ENCODE results near the gene EDRF1. TPM values are rescaled to one million over a fixed set of nuclear protein-coding genes. Genes with fewer than 3 reads are reported as not detected.
"Not testable (repeated sequence)": the region's sequence is repeated elsewhere in the genome, so short reads cannot be mapped to it uniquely, and the experiment has no call there.

EDRF1 gene
- total and polyA plus RNA-seq, 3 experiments from 2014 or later, result 13.1 to 33.5 (median 32.5) TPM

GRCh38 chr10:125689955-125690569, 29.4 kb upstream of the EDRF1 start:
- CTCF ChIA-PET, result no interaction called here
- Histone ChIP-seq H3K27ac (ENCODE audit: low read depth, low read length) (no peak overlapping the region), H3K27me3 (ENCODE audit: insufficient read depth, low read length, poor library complexity, severe bottlenecking) (peaks cover 3% of the 10 kb centered on the region), H3K36me3 (ENCODE audit: insufficient read depth, low read length) (no peaks in the 10 kb centered on the region), H3K9me3 (ENCODE audit: low read length) (no peaks in the 10 kb centered on the region), H3K4me3 (ENCODE audit: low read length) (no peak overlapping the region), H3K4me1 (ENCODE audit: insufficient read depth, low read length) (no peaks in the 10 kb centered on the region)
- no peak for DNase-seq
- H3K36me3 Mint-ChIP-seq, result no peaks in the 10 kb centered on the region
- H3K4me3 Mint-ChIP-seq, result no peak overlapping the region
- POLR2A ChIA-PET, result no interaction called here
- peaks cover 0 to 50% of the 10 kb centered on the region in 2 donors for H3K27me3 Mint-ChIP-seq
- no peak overlapping the region for H3K27ac Mint-ChIP-seq
- peaks cover 0 to 11% (median 10%) of the 10 kb centered on the region in 3 donors for H3K4me1 Mint-ChIP-seq
- no peaks in the 10 kb centered on the region for H3K9me3 Mint-ChIP-seq

DNA sequence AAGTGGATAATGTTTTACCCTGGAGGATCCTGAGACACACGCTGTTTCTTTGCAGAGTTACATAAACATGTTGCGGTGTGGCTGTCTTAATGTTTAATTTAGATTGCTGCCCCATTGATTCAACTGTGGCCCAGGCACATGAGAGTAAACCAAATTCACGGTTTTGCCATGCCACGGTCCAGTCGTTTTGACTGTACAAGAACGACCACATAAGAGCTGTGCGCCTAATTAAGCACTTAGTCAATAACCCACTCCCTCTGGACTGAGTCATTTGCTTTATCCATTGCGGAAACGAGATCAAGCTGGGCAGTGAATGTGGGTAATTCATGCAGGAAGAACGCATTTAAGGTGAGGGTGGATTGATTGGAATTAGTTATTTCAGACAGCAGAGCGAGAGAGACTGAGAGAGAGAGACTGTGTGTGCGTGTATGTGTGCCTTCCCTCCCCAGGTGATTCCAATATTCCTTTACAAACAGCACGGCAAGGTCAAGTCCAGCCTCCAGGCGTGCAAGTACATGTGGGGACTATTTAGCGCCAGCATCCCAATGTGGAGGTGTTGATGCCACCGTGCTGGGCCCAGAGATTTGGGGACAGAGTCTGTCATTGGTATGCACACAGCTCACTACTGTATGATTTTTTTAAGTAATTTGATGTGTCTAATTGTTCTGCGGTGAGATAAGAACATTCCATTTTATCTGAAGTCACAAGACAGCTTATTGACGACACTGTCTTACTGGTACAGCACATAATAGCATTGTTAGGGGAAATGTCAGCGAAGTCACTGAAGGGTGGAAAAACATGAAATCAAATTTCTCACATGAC, 28.1 kb upstream of the EDRF1 start:
- no peak overlapping the region for H3K4me3 ChIP-seq (ENCODE audit: low read length)
- Mint-ChIP-seq H3K27me3 (peaks cover 0 to 53% of the 10 kb centered on the region in 2 donors), H3K36me3 (no peaks in the 10 kb centered on the region), H3K4me3 (no peak overlapping the region), H3K9me3 (no peaks in the 10 kb centered on the region), H3K27ac (no peak overlapping the region), H3K4me1 (peaks cover 0 to 11% (median 10%) of the 10 kb centered on the region in 3 donors)
- H3K4me1 ChIP-seq (ENCODE audit: insufficient read depth, low read length), result no peaks in the 10 kb centered on the region
- H3K36me3 ChIP-seq (ENCODE audit: insufficient read depth, low read length), result no peaks in the 10 kb centered on the region
- H3K9me3 ChIP-seq (ENCODE audit: low read length), result no peaks in the 10 kb centered on the region
- CTCF ChIA-PET, result interaction anchor here (0.9 kb wide), 1 partner anchor 16 kb away, joined by 3 read pairs; no protein-coding TSS in a partner anchor
- POLR2A ChIA-PET, result no interaction called here
- H3K27ac ChIP-seq (ENCODE audit: low read depth, low read length), result no peak overlapping the region
- H3K27me3 ChIP-seq (ENCODE audit: insufficient read depth, low read length, poor library complexity, severe bottlenecking), result peaks cover 3% of the 10 kb centered on the region
- no peak for DNase-seq

GRCh38 chr10:125692196-125692595, 27.3 kb upstream of the EDRF1 start:
- no peaks in the 10 kb centered on the region for H3K36me3 Mint-ChIP-seq
- H3K9me3 ChIP-seq (ENCODE audit: low read length), result no peaks in the 10 kb centered on the region
- no peak overlapping the region for H3K27ac ChIP-seq (ENCODE audit: low read depth, low read length)
- peaks cover 0 to 54% of the 10 kb centered on the region in 2 donors for H3K27me3 Mint-ChIP-seq
- ChIA-PET CTCF (no interaction called here), POLR2A (no interaction called here)
- no peaks in the 10 kb centered on the region for H3K36me3 ChIP-seq (ENCODE audit: insufficient read depth, low read length)
- DNase-seq, result no peak
- no peaks in the 10 kb centered on the region for H3K4me1 ChIP-seq (ENCODE audit: insufficient read depth, low read length)
- H3K4me3 Mint-ChIP-seq, result no peak overlapping the region
- peaks cover 3% of the 10 kb centered on the region for H3K27me3 ChIP-seq (ENCODE audit: insufficient read depth, low read length, poor library complexity, severe bottlenecking)
- no peak overlapping the region for H3K27ac Mint-ChIP-seq
- H3K4me1 Mint-ChIP-seq, result peaks cover 0 to 11% (median 10%) of the 10 kb centered on the region in 3 donors
- no peaks in the 10 kb centered on the region for H3K9me3 Mint-ChIP-seq
- no peak overlapping the region for H3K4me3 ChIP-seq (ENCODE audit: low read length)

DNA sequence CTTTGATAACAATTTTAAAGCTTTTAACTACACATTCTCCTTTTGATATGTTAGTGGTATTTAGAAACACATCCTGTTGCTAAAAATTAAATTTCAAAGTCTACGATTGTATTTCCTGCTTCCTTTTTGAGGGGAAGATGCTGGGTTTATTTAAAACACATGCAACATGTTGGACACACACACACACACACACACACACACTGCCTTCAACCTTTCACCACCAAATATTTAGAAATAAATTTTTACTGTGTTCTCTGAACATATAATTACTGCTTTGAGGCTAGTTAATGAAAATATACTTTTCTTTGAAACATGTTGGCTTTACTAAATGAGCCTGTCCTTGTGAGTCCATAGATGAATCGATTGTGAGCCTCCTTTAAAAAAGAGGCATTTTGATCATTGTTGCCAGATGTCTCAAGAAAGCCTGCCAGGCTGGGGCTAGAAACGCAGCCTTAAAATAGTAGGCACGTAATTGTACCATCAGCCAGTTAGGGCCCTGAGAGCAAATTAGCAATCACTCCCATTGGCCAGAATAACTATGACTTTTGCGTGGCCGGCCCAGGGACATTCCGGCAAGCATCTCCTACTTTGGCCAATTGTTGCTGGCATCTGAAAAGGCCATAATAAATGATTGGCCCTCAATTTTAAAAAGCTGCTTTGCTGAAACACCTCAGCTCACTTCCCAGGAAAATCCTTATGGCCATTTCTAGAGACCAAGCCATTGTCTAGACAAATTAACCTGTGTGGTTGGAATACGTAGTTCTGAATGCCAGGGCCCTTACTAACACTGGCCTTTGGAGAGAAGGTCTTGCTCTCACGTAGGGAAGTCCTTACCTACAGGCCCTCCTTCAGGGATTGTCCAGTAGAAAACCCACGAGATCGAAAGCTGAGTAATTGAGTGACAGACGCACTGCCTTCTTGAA, 26.6 kb upstream of the EDRF1 start:
- ChIA-PET CTCF (no interaction called here), POLR2A (no interaction called here)
- Histone ChIP-seq H3K4me1 (ENCODE audit: insufficient read depth, low read length) (no peaks in the 10 kb centered on the region), H3K27ac (ENCODE audit: low read depth, low read length) (no peak overlapping the region), H3K27me3 (ENCODE audit: insufficient read depth, low read length, poor library complexity, severe bottlenecking) (peaks cover 3% of the 10 kb centered on the region), H3K9me3 (ENCODE audit: low read length) (no peaks in the 10 kb centered on the region), H3K4me3 (ENCODE audit: low read length) (no peak overlapping the region), H3K36me3 (ENCODE audit: insufficient read depth, low read length) (no peaks in the 10 kb centered on the region)
- H3K36me3 Mint-ChIP-seq, result no peaks in the 10 kb centered on the region
- no peak overlapping the region for H3K4me3 Mint-ChIP-seq
- H3K27me3 Mint-ChIP-seq, result peaks cover 2 to 54% of the 10 kb centered on the region in 2 donors
- DNase-seq, result no peak
- H3K9me3 Mint-ChIP-seq, result no peaks in the 10 kb centered on the region
- H3K4me1 Mint-ChIP-seq, result peaks cover 0 to 11% (median 10%) of the 10 kb centered on the region in 3 donors
- H3K27ac Mint-ChIP-seq, result no peak overlapping the region

GRCh38 chr10:125693524-125693847, 26.0 kb upstream of the EDRF1 start:
- Mint-ChIP-seq H3K36me3 (no peaks in the 10 kb centered on the region), H3K27ac (no peak overlapping the region), H3K4me3 (no peak overlapping the region), H3K27me3 (peaks cover 2 to 54% of the 10 kb centered on the region in 2 donors), H3K9me3 (no peaks in the 10 kb centered on the region), H3K4me1 (peaks cover 0 to 11% (median 10%) of the 10 kb centered on the region in 3 donors)
- Histone ChIP-seq H3K27ac (ENCODE audit: low read depth, low read length) (no peak overlapping the region), H3K4me1 (ENCODE audit: insufficient read depth, low read length) (no peaks in the 10 kb centered on the region), H3K4me3 (ENCODE audit: low read length) (no peak overlapping the region), H3K9me3 (ENCODE audit: low read length) (no peaks in the 10 kb centered on the region), H3K27me3 (ENCODE audit: insufficient read depth, low read length, poor library complexity, severe bottlenecking) (peaks cover 3% of the 10 kb centered on the region), H3K36me3 (ENCODE audit: insufficient read depth, low read length) (no peaks in the 10 kb centered on the region)
- ChIA-PET POLR2A (no interaction called here), CTCF (no interaction called here)
- DNase-seq, result no peak

DNA sequence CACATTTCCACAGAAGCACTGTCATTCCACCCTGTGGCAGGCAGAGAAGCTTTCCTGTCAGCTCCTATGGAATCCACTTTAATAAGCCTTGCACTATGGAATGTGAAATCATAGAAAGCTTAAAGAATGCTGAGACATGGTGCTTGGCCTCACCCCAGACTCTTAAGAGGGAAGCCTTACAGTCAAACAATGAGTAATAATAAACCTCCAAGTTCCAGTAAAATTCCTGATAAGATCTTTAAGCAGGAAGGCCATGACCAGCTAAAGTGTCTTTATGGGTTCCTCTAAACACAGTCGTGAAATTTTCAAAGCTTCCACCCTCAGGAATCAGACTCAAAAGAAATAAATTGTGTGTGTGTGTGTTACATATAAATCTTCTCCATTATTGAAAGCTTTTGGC, 24.6 kb upstream of the EDRF1 start:
- ChIA-PET CTCF (no interaction called here), POLR2A (no interaction called here)
- no peaks in the 10 kb centered on the region for H3K9me3 ChIP-seq (ENCODE audit: low read length)
- no peaks in the 10 kb centered on the region for H3K9me3 Mint-ChIP-seq
- H3K4me3 ChIP-seq (ENCODE audit: low read length), result no peak overlapping the region
- H3K27ac ChIP-seq (ENCODE audit: low read depth, low read length), result no peak overlapping the region
- H3K4me3 Mint-ChIP-seq, result no peak overlapping the region
- peaks cover 3% of the 10 kb centered on the region for H3K27me3 ChIP-seq (ENCODE audit: insufficient read depth, low read length, poor library complexity, severe bottlenecking)
- peaks cover 2 to 45% of the 10 kb centered on the region in 2 donors for H3K27me3 Mint-ChIP-seq
- H3K36me3 ChIP-seq (ENCODE audit: insufficient read depth, low read length), result no peaks in the 10 kb centered on the region
- H3K36me3 Mint-ChIP-seq, result no peaks in the 10 kb centered on the region
- no peak overlapping the region for H3K27ac Mint-ChIP-seq
- no peaks in the 10 kb centered on the region for H3K4me1 ChIP-seq (ENCODE audit: insufficient read depth, low read length)
- peaks cover 0 to 11% (median 10%) of the 10 kb centered on the region in 3 donors for H3K4me1 Mint-ChIP-seq
- no peak for DNase-seq

- POLR2A ChIA-PET; H3K9me3 ChIP-seq (ENCODE audit: low read length); H3K4me1 ChIP-seq (ENCODE audit: insufficient read depth, low read length); H3K36me3 Mint-ChIP-seq; H3K4me3 Mint-ChIP-seq; H3K27ac ChIP-seq (ENCODE audit: low read depth, low read length); DNase-seq; H3K4me3 ChIP-seq (ENCODE audit: low read length); H3K9me3 Mint-ChIP-seq; H3K27ac Mint-ChIP-seq; H3K27me3 ChIP-seq (ENCODE audit: insufficient read depth, low read length, poor library complexity, severe bottlenecking); CTCF ChIA-PET; H3K36me3 ChIP-seq (ENCODE audit: insufficient read depth, low read length): not testable (repeated sequence)
- Mint-ChIP-seq H3K4me1 (peaks cover 0 to 11% (median 10%) of the 10 kb centered on the region in 3 donors), H3K27me3 (peaks cover 2 to 29% of the 10 kb centered on the region in 2 donors)
Observed at GRCh38 chr10:125696884-125697283, 22.6 kb upstream of the EDRF1 start.

- Histone ChIP-seq H3K4me3 (ENCODE audit: low read length) (no peak overlapping the region), H3K9me3 (ENCODE audit: low read length) (no peaks in the 10 kb centered on the region), H3K4me1 (ENCODE audit: insufficient read depth, low read length) (no peaks in the 10 kb centered on the region), H3K36me3 (ENCODE audit: insufficient read depth, low read length) (no peaks in the 10 kb centered on the region), H3K27me3 (ENCODE audit: insufficient read depth, low read length, poor library complexity, severe bottlenecking) (peaks cover 3% of the 10 kb centered on the region), H3K27ac (ENCODE audit: low read depth, low read length) (no peak overlapping the region)
- Mint-ChIP-seq H3K9me3 (peaks cover 0 to 4% (median 0%) of the 10 kb centered on the region in 5 donors), H3K27me3 (peaks cover 2 to 26% of the 10 kb centered on the region in 2 donors), H3K27ac (no peak overlapping the region), H3K4me3 (no peak overlapping the region), H3K36me3 (peaks cover 0 to 5% (median 0%) of the 10 kb centered on the region in 3 donors), H3K4me1 (no peaks in the 10 kb centered on the region)
- ChIA-PET POLR2A (no interaction called here), CTCF (no interaction called here)
- no peak for DNase-seq
Observed at GRCh38 chr10:125698481-125698998, 21.0 kb upstream of the EDRF1 start.
